NCI-H2029 treated with DMSO at 0.1 percent for 48 hours (cell line): Measurements from ENCODE around the gene COL13A1.

Experiments used
- DNase-seq: peaks from one replicate; lab custom pipeline; 2025; lab: John Stamatoyannopoulos, UW

Gene COL13A1

DNA sequence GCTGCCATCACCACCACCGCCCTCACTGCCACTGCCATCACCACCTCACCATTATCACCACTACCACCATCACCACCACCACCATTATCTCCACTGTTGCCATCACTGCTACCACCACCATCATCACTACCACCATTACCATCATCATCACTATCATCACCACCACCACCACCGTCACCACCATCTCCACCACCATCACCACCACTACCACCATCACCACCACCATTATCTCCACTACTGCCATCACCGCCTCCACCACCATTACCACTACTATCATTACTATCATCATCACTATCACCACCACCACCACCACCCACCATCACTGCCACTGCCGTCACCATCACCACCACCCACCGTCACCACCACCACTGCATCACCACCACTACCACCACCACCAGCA lies 9.9 kb upstream of the COL13A1 start:
- DNase-seq: no peak

GRCh38 chr10:69792341-69792740 lies 9.4 kb upstream of the COL13A1 start:
- no peak for DNase-seq

- DNase-seq: no peak
Measured at GRCh38 chr10:69794673-69795072, 7.0 kb upstream of the COL13A1 start.

DNA sequence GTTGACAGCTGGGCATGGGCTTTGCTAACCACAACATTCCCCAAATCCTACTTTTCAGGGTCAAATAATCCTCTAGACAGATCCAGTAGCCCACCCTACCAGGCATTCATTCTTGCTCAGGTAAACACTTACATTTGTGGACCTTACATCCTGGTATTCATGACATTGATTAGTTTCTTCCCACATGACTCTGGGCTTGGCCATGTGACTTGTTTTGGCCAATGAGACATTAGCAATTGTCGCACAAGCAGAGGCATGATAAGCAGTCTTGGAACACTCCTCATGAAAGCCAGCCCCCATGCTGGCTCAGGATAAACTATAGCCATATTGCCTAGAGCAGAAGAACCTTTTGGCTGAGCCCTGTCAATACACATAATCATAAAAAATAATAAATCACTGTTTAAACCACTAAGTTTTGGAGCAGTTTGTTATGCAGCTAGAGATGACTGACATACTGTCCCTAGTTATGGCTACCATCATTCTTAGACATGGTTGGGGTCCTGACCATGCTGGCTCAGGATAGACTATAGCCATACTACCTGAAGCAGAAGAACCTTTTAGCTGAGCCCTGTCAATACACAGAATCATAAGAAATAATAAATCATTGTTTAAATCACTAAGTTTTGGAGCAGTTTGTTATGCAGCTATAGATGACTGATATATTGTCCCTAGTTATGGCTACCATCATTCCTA lies 6.3 kb upstream of the COL13A1 start:
- DNase-seq: no peak

GRCh38 chr10:69797959-69798358 lies 3.7 kb upstream of the COL13A1 start:
- DNase-seq: no peak

DNA sequence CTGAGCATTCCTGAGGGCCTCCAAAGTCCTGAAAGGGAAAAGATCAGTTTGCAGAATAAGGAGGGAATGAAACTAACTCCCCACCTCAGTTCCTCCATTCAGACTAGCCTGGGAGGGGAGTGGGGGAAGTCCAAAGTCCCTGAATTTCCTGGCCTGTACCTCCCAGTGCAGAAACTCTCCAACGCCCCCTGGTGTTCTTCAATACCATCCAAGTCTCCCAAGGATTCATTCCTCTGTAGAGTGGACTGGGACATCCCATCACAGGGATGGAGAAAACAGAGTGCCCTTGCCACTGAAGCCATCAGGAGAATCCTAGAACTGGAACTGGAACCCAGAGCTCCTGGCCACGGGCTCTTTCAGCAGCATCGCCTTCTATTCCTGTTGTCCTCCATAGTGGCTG lies 1.6 kb upstream of the COL13A1 start:
- DNase-seq: no peak

DNA sequence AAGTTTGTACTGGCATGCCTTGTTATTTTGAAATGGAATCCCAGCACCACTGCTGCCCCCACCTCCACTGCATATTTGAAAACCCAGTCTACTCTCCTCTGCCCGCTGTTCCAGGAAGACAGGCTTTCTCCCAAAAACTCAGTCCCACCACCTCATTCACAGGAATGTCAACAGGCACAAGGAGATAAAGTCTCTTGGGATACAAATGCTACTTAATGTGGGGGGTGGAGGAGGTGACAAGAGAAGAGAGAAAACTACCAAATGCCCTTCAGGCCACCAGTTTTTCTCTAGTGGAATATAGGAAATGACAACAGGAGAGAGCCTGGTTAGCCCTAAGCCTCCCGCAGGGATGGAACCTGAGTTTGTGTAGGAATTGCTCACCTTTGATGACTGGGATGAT lies 1.0 kb upstream of the COL13A1 start:
- DNase-seq: no peak

DNA sequence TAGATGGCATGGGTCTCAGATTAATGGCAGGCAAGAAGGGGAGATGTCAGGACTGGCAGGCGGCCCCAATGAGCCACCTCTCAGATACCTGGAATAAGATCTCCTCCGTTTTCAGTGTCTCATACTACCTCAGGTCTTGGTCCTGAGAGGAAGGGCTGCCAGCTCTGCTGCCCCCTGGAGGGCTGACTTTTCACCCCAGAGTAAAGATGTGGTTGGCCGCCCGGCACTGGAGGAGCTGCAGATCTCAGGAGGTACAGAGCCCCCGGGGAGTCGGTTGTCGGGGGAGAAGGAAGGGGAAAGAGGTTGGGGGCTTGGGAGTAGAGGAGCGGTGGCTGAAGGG lies 642 bp upstream of the COL13A1 start:
- no peak for DNase-seq

GRCh38 chr10:69802424-69803161 lies 887 bp downstream of the COL13A1 start:
- no peak for DNase-seq

- no peak for DNase-seq
Measured at GRCh38 chr10:69803809-69804208, 2.1 kb downstream of the COL13A1 start.

DNA sequence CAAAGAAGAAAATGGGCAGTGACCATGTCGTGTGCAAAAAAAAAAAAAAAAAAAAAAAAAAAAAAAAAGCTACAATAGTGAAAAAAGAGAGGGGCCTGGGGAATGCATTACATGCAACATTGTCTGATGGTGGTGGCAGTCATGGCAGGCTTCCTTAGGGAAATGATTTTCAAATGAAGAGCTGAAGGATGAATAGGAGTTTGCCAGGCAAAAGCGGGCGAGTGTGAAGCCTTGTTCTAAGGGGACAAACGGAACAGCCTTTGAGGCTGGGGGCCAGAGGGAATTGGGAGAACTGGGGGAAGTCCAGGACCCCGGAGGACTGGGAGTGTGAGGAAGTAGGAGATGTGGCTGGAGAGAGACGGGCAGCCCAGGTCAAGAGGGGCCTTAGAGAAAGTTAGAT lies 3.1 kb downstream of the COL13A1 start:
- DNase-seq: no peak

DNA sequence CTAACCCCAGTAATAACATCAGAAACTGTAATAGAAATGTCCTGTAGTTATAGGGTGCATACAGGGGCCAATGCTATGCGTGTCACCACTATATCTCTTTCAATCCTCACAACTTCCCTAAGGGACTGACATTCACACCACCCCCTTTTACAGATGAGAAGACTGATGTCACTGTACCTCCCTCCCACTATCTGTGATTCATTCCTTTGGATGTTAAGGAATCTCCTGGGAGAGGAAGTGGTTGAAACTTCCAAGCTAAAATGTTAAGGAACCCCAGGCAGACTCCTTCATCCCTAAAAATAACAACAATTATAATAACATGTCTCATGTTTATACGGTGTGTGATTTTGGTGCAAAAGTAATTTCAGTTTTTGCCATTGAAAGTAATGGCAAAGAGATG lies 5.4 kb downstream of the COL13A1 start:
- no peak for DNase-seq

- no peak for DNase-seq
Measured at GRCh38 chr10:69807696-69808095, 6.0 kb downstream of the COL13A1 start.

DNA sequence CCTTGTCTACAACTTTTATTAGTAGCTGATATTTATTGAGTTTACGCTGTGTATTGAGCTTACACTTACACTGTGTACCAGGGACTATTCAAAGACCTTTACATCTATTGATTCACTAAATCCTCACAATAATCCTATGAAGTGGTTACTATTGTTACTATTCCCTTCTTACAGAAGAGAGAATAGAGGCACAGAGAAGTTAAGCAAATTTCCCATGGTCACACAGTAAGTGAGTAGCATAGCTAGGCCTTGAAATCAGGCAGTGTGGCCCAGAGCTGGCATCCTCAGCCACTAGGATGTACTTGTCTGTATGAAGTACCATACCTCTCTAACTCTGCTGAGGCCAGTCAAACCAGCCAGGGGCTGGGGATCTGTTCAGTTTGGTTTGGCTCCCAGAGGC lies 7.6 kb downstream of the COL13A1 start:
- DNase-seq: no peak

DNA sequence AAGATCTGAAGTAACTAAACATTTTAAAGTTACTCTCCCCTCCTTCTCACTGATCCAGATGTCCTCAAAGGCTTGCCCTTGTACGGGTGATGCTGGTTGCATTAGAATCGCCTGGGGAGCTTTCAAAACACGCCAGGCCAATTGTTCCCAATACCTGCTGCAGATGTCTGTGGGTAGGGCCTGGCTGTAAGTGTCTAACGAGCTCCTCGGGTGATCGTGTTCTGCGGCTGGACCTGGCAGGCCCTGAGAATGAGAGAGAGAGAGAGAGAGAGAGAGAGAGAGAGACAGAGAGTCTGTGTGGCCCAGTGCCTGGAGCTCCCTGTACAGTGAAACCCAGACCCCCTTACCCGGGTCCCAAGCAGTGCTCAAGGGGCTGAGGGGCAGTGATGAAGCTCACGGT lies 8.4 kb downstream of the COL13A1 start:
- no peak for DNase-seq

DNA sequence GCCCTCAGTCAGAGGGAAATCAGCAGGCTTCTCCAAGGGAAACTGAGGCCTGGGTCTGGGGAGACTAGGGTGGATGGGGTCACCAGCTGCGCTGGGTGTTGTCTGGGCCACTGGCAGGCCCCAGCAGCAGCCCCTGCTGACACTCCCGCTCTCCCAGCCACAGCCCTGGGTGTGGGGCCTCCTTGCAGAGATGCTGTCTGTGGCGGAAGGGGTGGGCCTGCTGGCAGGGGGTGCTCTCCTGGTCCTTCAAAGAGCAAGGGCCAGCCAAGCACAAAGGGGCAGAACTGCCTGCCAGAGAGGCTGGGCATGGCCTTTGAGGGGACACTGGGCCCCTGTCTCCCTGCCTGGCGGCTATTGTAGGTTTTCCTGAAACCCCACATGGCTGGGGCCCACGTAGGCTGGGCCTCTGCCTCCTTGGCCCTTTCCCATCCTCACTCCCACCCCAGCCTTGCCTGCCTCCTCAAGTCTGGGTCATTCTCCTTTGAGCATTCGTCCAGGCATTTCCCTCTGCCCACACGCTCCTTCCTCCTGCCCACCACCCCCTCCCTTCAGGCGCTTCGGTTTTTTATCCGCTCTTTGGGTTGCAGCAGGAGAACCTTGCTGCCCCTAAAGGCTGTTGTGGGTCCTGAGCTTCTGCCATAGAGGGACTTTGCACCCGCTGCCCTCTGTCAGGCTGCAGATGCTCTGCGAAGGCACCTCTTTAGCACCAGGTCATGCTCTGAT lies 9.1 kb downstream of the COL13A1 start:
- no peak for DNase-seq

DNA sequence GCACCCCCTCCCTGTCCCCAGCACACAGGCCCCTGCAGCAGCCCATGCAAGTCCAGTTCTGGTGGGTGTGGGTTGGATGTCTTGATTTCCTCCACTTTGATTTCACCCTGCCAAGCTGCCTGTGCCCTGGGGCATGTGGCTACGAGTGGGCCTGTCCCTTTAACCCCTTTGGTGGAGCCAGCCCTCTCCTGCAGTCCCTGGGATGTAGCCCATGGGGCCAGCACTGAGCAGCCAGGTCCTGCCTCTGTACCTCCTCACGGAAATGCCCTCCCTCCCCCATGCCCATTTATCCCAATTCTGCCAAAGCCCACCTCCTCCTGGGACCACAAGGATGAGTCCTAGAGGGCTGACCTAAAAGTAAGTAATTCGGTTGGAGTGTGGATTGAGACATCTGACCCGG lies 11.9 kb downstream of the COL13A1 start:
- no peak for DNase-seq

- peak; percentile 24 for DNase-seq
Measured at GRCh38 chr10:69814251-69814650, 12.5 kb downstream of the COL13A1 start.

GRCh38 chr10:69815104-69815503 lies 13.4 kb downstream of the COL13A1 start:
- no peak for DNase-seq

- DNase-seq: no peak
Measured at GRCh38 chr10:69816521-69816920, 14.8 kb downstream of the COL13A1 start.

DNA sequence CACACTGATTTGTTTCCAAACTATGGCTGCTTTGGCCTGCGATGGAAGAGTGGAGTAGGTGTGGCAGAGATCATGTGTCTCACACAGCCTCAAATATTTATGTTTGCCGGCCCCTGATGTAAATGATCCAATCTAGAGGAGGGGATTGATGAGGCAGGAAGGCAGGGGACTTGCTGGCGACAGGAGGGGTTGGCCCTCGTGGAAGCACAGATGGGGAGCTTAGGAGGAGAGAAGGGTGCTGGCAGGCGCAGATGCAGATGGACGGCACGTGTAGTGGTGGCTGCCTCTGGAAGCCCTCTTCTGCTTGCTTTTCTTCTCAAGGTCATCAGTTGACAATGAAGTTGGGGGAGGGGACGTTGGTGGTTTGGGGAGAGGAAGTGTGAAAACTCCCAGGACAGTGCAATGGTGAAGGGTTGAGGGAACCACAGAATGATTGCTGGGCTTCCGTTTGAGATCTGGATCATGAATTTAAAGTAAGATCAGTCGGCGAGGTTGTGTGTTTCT lies 15.4 kb downstream of the COL13A1 start:
- DNase-seq: no peak

GRCh38 chr10:69818676-69819239 lies 17.1 kb downstream of the COL13A1 start:
- DNase-seq: no peak
